Naive B cell (primary cell): ENCODE results near the gene PSMB7. TPM values are rescaled to one million over a fixed set of nuclear protein-coding genes. Genes with fewer than 3 reads are reported as not detected.

Experiments
- ATAC-seq, 2 donors: fragments of 150-1000 bp; cut with Tn5 transposase; 2 replicates each; pipeline ENCODE4 v1.10.0; 2021; ENCODE audit warnings: low read depth in 2 of 2, mild to moderate bottlenecking in 2 of 2, moderate library complexity in 2 of 2
- DNase-seq: peaks from one replicate; pipeline ENCODE4 v3.0.0; 2022
- H3K27ac Mint-ChIP-seq, 6 donors: one replicate each; pipeline ENCODE4 v1.8.0; 2020 to 2022; ENCODE audit warnings: mild to moderate bottlenecking in 6 of 6, mixed read lengths in 6 of 6, moderate library complexity in 5 of 6, inconsistent platforms in 2 of 6
- H3K27me3 Mint-ChIP-seq, 3 donors: one replicate each; pipeline ENCODE4 v1.8.0; 2021 to 2022; ENCODE audit warnings: mixed read lengths in 3 of 3, mild to moderate bottlenecking in 1 of 3
- H3K36me3 Mint-ChIP-seq, 2 donors: one replicate each; pipeline ENCODE4 v1.8.0; 2020 to 2022; ENCODE audit warnings: mixed read lengths in 2 of 2, inconsistent platforms in 1 of 2, mild to moderate bottlenecking in 1 of 2
- H3K4me1 Mint-ChIP-seq, 3 donors: one replicate each; pipeline ENCODE4 v1.8.0; 2020 to 2022; ENCODE audit warnings: mixed read lengths in 3 of 3, inconsistent platforms in 1 of 3, mild to moderate bottlenecking in 1 of 3, moderate library complexity in 1 of 3
- H3K4me3 Mint-ChIP-seq, 8 donors: one replicate each; pipeline ENCODE4 v1.8.0; 2020 to 2022; ENCODE audit warnings: mild to moderate bottlenecking in 8 of 8, mixed read lengths in 8 of 8, moderate library complexity in 8 of 8, inconsistent platforms in 2 of 8
- H3K9me3 Mint-ChIP-seq, 7 donors: one replicate each; pipeline ENCODE4 v1.8.0; 2020 to 2022; ENCODE audit warnings: mixed read lengths in 7 of 7, mild to moderate bottlenecking in 5 of 7, inconsistent platforms in 2 of 7, moderate library complexity in 1 of 7
- polyA plus RNA-seq, 6 donors: library from polyadenylated mRNA; unstranded; fragments of 300-500 nt; fragmentation: Illumina TruSeq; gene quantifications; one replicate each; pipeline ENCODE4 v1.2.3, GENCODE V29; 2021; ENCODE audit warnings: low read depth in 6 of 6

Gene PSMB7
- polyA plus RNA-seq, 6 donors from 2014 or later: 161 to 213 (median 179) TPM

GRCh38 chr9:124381170-124381945, 33.9 kb downstream of the PSMB7 start:
- H3K36me3 Mint-ChIP-seq: peaks cover 8 to 22% of the 10 kb centered on the region in 2 donors
- H3K27me3 Mint-ChIP-seq: no peaks in the 10 kb centered on the region
- DNase-seq (no peak), ATAC-seq (no peak)
- no peak overlapping the region for H3K27ac Mint-ChIP-seq
- no peaks in the 10 kb centered on the region for H3K9me3 Mint-ChIP-seq
- H3K4me3 Mint-ChIP-seq: no peak overlapping the region
- peaks cover 0 to 3% (median 3%) of the 10 kb centered on the region in 3 donors for H3K4me1 Mint-ChIP-seq

GRCh38 chr9:124377551-124378406, 37.5 kb downstream of the PSMB7 start:
- H3K27me3 Mint-ChIP-seq: no peaks in the 10 kb centered on the region
- H3K4me3 Mint-ChIP-seq: no peak overlapping the region
- DNase-seq: no peak
- ATAC-seq: no peak
- peaks cover 0 to 15% of the 10 kb centered on the region in 2 donors for H3K36me3 Mint-ChIP-seq
- H3K4me1 Mint-ChIP-seq: peaks cover 3 to 10% (median 3%) of the 10 kb centered on the region in 3 donors
- peak overlapping the region in 1 of 6 donors; percentile 19 for H3K27ac Mint-ChIP-seq
- peaks cover 0 to 3% (median 0%) of the 10 kb centered on the region in 7 donors for H3K9me3 Mint-ChIP-seq

GRCh38 chr9:124376329-124376728, 38.9 kb downstream of the PSMB7 start:
- H3K36me3 Mint-ChIP-seq: peaks cover 0 to 15% of the 10 kb centered on the region in 2 donors
- peak overlapping the region in 1 of 6 donors; percentile 65 for H3K27ac Mint-ChIP-seq
- no peak overlapping the region for H3K4me3 Mint-ChIP-seq
- no peaks in the 10 kb centered on the region for H3K27me3 Mint-ChIP-seq
- H3K9me3 Mint-ChIP-seq: peaks cover 0 to 3% (median 0%) of the 10 kb centered on the region in 7 donors
- no peak for ATAC-seq
- H3K4me1 Mint-ChIP-seq: peaks cover 3 to 21% (median 9%) of the 10 kb centered on the region in 3 donors
- no peak for DNase-seq

GRCh38 chr9:124375726-124376125, 39.5 kb downstream of the PSMB7 start:
- ATAC-seq (no peak), DNase-seq (no peak)
- no peak overlapping the region for H3K4me3 Mint-ChIP-seq
- H3K4me1 Mint-ChIP-seq: peaks cover 3 to 24% (median 9%) of the 10 kb centered on the region in 3 donors
- no peaks in the 10 kb centered on the region for H3K27me3 Mint-ChIP-seq
- H3K9me3 Mint-ChIP-seq: peaks cover 0 to 3% (median 0%) of the 10 kb centered on the region in 7 donors
- H3K36me3 Mint-ChIP-seq: peaks cover 0 to 15% of the 10 kb centered on the region in 2 donors
- H3K27ac Mint-ChIP-seq: no peak overlapping the region

DNA sequence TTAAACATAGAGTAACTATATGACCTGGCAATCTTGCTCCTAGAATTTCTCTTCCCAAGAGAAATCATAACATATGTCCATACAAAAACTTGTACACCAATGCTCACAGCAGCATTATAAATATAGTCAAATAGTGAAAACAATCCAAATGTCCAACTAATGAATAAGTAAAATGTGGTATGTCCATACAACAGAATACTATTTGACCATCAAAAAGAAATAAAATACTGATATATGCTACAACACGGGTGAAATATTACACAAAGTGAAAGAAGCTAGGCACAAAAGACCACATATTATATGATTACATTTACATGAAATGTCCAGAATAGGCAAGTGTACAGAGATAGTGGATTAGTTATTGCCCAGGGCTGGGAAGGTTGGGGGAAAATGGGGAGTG, 41.4 kb downstream of the PSMB7 start:
- Mint-ChIP-seq H3K27ac (no peak overlapping the region), H3K4me3 (no peak overlapping the region), H3K9me3 (peaks cover 0 to 3% (median 0%) of the 10 kb centered on the region in 7 donors), H3K36me3 (peaks cover 0 to 11% of the 10 kb centered on the region in 2 donors), H3K27me3 (no peaks in the 10 kb centered on the region), H3K4me1 (peaks cover 5 to 34% (median 9%) of the 10 kb centered on the region in 3 donors)
- DNase-seq (no peak), ATAC-seq (no peak)

DNA sequence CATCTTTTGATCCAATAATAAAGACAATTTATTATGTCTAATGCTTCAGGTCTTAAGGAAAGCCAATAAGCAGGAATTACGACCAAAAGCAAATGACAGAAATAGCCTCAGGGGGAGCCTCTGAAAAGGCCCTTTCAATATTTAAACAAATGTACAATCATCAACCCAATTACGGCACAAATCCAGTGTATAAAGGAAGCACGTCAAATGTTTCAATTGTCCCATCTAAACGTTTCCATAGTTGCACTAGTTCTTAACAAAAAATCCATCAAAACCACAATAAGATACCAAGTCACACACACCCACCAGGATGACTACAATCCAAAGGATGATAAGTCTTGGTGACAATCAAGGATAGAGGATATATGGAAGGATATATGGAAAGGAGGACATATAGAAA, 41.9 kb downstream of the PSMB7 start:
- Mint-ChIP-seq H3K36me3 (peaks cover 0 to 11% of the 10 kb centered on the region in 2 donors), H3K4me1 (peaks cover 8 to 39% (median 9%) of the 10 kb centered on the region in 3 donors), H3K9me3 (peaks cover 0 to 3% (median 0%) of the 10 kb centered on the region in 7 donors), H3K27me3 (no peaks in the 10 kb centered on the region), H3K4me3 (no peak overlapping the region), H3K27ac (no peak overlapping the region)
- DNase-seq (no peak), ATAC-seq (no peak)

DNA sequence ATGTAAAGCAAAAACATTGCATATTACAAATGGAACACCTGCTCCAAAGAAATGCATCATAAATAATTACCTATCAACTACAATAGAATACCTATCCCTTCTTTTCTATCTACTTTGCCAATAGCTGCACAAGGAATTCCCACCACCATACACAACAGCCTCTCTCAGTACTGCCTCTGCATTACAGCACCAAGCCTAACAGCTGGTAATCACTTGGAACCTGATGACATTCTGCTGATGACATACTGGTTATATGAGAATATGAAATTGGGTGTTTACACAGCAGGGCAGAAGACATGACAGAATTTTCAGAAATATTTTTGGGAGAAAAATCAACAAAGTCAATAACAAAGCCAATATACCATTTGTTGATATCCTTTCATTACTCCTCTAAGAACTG, 43.2 kb downstream of the PSMB7 start:
- peaks cover 9 to 47% (median 14%) of the 10 kb centered on the region in 3 donors for H3K4me1 Mint-ChIP-seq
- no peak for ATAC-seq
- H3K27ac Mint-ChIP-seq: peak overlapping the region in 2 of 6 donors; percentile 6 to 80
- no peaks in the 10 kb centered on the region for H3K27me3 Mint-ChIP-seq
- H3K36me3 Mint-ChIP-seq: peaks cover 2 to 11% of the 10 kb centered on the region in 2 donors
- H3K4me3 Mint-ChIP-seq: no peak overlapping the region
- peaks cover 0 to 3% (median 0%) of the 10 kb centered on the region in 7 donors for H3K9me3 Mint-ChIP-seq
- DNase-seq: no peak

GRCh38 chr9:124370896-124371582, 44.2 kb downstream of the PSMB7 start:
- H3K36me3 Mint-ChIP-seq: peaks cover 8 to 11% of the 10 kb centered on the region in 2 donors
- peaks cover 9 to 48% (median 20%) of the 10 kb centered on the region in 3 donors for H3K4me1 Mint-ChIP-seq
- no peak for ATAC-seq
- peaks cover 0 to 3% (median 0%) of the 10 kb centered on the region in 7 donors for H3K9me3 Mint-ChIP-seq
- no peaks in the 10 kb centered on the region for H3K27me3 Mint-ChIP-seq
- H3K4me3 Mint-ChIP-seq: no peak overlapping the region
- peak overlapping the region in 2 of 6 donors; percentile 26 to 41 for H3K27ac Mint-ChIP-seq
- DNase-seq: no peak

DNA sequence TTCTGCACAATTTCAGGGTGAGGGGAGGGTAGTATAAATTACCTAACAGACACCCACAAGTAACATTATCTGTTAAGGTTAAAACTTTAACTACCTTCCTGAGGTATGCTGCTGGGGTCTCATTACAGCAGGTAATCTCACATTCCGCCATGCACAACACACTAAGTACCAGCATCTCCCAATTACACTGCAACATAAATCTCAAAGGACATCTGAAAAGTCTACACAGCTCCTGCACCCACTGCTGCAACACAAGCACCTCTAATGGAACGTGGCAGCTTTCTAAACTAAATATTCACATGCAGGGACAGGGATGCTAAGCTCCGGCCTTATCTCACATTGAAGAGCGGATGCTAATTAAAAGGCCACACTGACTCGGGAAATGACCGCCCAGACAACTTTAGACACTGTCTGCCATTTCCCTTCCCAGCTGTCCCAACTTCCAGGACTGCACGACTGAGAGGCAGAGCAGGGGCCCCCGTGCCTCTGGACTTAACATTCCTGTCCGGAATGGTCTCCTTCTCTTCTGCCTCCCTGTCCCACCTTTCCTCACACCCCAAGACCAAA, 45.9 kb downstream of the PSMB7 start:
- DNase-seq: no peak
- peaks cover 12 to 55% (median 26%) of the 10 kb centered on the region in 3 donors for H3K4me1 Mint-ChIP-seq
- no peaks in the 10 kb centered on the region for H3K27me3 Mint-ChIP-seq
- H3K27ac Mint-ChIP-seq: peak overlapping the region in 3 of 6 donors; percentile 30 to 81 (median 33)
- ATAC-seq: no peak
- H3K9me3 Mint-ChIP-seq: peaks cover 0 to 3% (median 0%) of the 10 kb centered on the region in 7 donors
- no peak overlapping the region for H3K4me3 Mint-ChIP-seq
- peaks cover 12 to 15% of the 10 kb centered on the region in 2 donors for H3K36me3 Mint-ChIP-seq

- DNase-seq (no peak), ATAC-seq (no peak)
- H3K27ac Mint-ChIP-seq: no peak overlapping the region
- H3K27me3 Mint-ChIP-seq: no peaks in the 10 kb centered on the region
- no peak overlapping the region for H3K4me3 Mint-ChIP-seq
- H3K4me1 Mint-ChIP-seq: peaks cover 12 to 55% (median 26%) of the 10 kb centered on the region in 3 donors
- H3K9me3 Mint-ChIP-seq: no peaks in the 10 kb centered on the region
- peaks cover 7 to 15% of the 10 kb centered on the region in 2 donors for H3K36me3 Mint-ChIP-seq
Measured at GRCh38 chr9:124368692-124369091, 46.5 kb downstream of the PSMB7 start.

- peak overlapping the region in 3 of 6 donors; percentile 32 to 76 (median 59) for H3K27ac Mint-ChIP-seq
- ATAC-seq: no peak
Measured at GRCh38 chr9:124366476-124367220, 48.6 kb downstream of the PSMB7 start.

GRCh38 chr9:124365036-124365435, 50.2 kb downstream of the PSMB7 start:
- H3K27me3 Mint-ChIP-seq: no peaks in the 10 kb centered on the region
- H3K4me1 Mint-ChIP-seq: peaks cover 12 to 50% (median 28%) of the 10 kb centered on the region in 3 donors
- ATAC-seq (no peak), DNase-seq (no peak)
- H3K27ac Mint-ChIP-seq: peak overlapping the region in 2 of 6 donors; percentile 24 to 59
- H3K9me3 Mint-ChIP-seq: no peaks in the 10 kb centered on the region
- H3K4me3 Mint-ChIP-seq: peak overlapping the region in 1 of 8 donors; percentile 10
- peaks cover 6 to 15% of the 10 kb centered on the region in 2 donors for H3K36me3 Mint-ChIP-seq

More at GRCh38 chr9:124366476-124367220, 48.6 kb downstream of the PSMB7 start:
- no peak for DNase-seq
- H3K4me3 Mint-ChIP-seq: no peak overlapping the region
- H3K36me3 Mint-ChIP-seq: peaks cover 6 to 15% of the 10 kb centered on the region in 2 donors
- H3K4me1 Mint-ChIP-seq: peaks cover 7 to 45% (median 26%) of the 10 kb centered on the region in 3 donors
- H3K9me3 Mint-ChIP-seq: no peaks in the 10 kb centered on the region
- no peaks in the 10 kb centered on the region for H3K27me3 Mint-ChIP-seq
